Activated CD4-positive, alpha-beta T cell treated with anti-CD3 and anti-CD28 coated beads for 1 hour (primary cell): ENCODE measurements around the gene TEX14.
"Not testable (repeated sequence)": the region's sequence is repeated elsewhere in the genome, so short reads cannot be mapped to it uniquely, and the experiment has no call there.

Experiments
- DNase-seq: peaks from one replicate; pipeline ENCODE4 v3.0.0-alpha.2; 2020

TEX14 gene

GRCh38 chr17:58691701-58692238, at the start of gene TEX14:
Gene TEX14, minus strand, starts transcription at chr17:58692045. Its CDS starts 40,044 bp downstream, at chr17:58652001.
- no peak for DNase-seq

GRCh38 chr17:58741121-58741625, 49.3 kb upstream of the TEX14 start:
- DNase-seq, result no peak

GRCh38 chr17:58734811-58735210, 43.0 kb upstream of the TEX14 start:
- DNase-seq, result no peak

- DNase-seq, result no peak
Measured at GRCh38 chr17:58734040-58734439, 42.2 kb upstream of the TEX14 start.

- DNase-seq, result no peak
Measured at GRCh38 chr17:58730937-58731336, 39.1 kb upstream of the TEX14 start.

GRCh38 chr17:58728798-58729197, 37.0 kb upstream of the TEX14 start:
- DNase-seq, result no peak

GRCh38 chr17:58722696-58723095, 30.9 kb upstream of the TEX14 start:
- no peak for DNase-seq

- DNase-seq, result no peak
Measured at GRCh38 chr17:58722274-58722673, 30.4 kb upstream of the TEX14 start.

- DNase-seq, result no peak
Measured at GRCh38 chr17:58710948-58711552, 19.2 kb upstream of the TEX14 start.

GRCh38 chr17:58706351-58707140, 14.7 kb upstream of the TEX14 start:
- no peak for DNase-seq

GRCh38 chr17:58703916-58704286, 12.1 kb upstream of the TEX14 start:
- no peak for DNase-seq

GRCh38 chr17:58703137-58703915, 11.5 kb upstream of the TEX14 start:
- no peak for DNase-seq

GRCh38 chr17:58702708-58703107, 10.9 kb upstream of the TEX14 start:
- no peak for DNase-seq

GRCh38 chr17:58702045-58702476, 10.2 kb upstream of the TEX14 start:
- DNase-seq, result no peak

GRCh38 chr17:58699771-58700170, 7.9 kb upstream of the TEX14 start:
- DNase-seq, result no peak

- DNase-seq, result no peak
Measured at GRCh38 chr17:58694826-58695225, 3.0 kb upstream of the TEX14 start.

GRCh38 chr17:58694302-58694701, 2.5 kb upstream of the TEX14 start:
- DNase-seq, result no peak

GRCh38 chr17:58693751-58694150, 1.9 kb upstream of the TEX14 start:
- DNase-seq, result no peak

GRCh38 chr17:58693208-58693607, 1.4 kb upstream of the TEX14 start:
- no peak for DNase-seq

GRCh38 chr17:58692239-58693055, 602 bp upstream of the TEX14 start, which contains the start of gene RAD51C:
Gene RAD51C, plus strand, starts transcription at chr17:58692602. Its CDS starts 42 bp downstream, at chr17:58692644.
- peak; percentile 75 for DNase-seq

GRCh38 chr17:58690033-58690432, 1.8 kb downstream of the TEX14 start:
- not testable (repeated sequence) for DNase-seq

- no peak for DNase-seq
Measured at GRCh38 chr17:58688521-58688920, 3.3 kb downstream of the TEX14 start.
